22Rv1 (cell line): ENCODE measurements around the gene GALNTL6.

Source experiments
- CTCF ChIP-seq: fragments of 450-650 bp; IDR thresholded peaks from 2 replicates; pipeline ENCODE4 v1.5.1; 2017; ENCODE audit warnings: mild to moderate bottlenecking
- ZFX ChIP-seq: fragments of 450-650 bp; IDR thresholded peaks from 2 replicates; pipeline ENCODE4 v1.6.1; 2017; ENCODE audit warnings: antibody characterized with exemption, borderline replicate concordance

GRCh38 chr4:173012608-173013007 is 1199.4 kb downstream of the GALNTL6 start:
- no peak for TF ChIP-seq CTCF
- no peak for TF ChIP-seq ZFX
